Measurements from ENCODE around the gene TCF7L1.

DNA sequence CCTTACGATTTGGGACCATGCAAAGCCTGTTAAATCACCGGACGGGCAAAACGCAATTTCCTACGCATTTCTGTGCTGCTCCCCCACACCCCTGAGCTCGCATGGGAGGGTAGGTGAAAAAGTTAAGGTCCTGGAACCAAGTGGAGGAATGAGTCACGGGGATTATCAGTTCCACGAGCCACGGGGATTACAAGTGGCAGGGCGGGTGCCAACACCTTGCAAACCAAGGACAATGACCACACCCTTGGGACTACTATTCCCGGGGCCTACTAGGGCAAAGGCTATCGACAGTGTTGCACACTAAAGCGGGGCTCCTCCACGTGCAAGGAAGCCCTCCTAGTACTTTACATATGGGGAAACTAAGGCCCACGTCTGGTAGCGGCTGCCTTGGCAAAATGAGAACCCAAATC is 220.7 kb downstream of the TCF7L1 start:
- TF ChIP-seq POLR2AphosphoS5 (IDR thresholded peaks at IDR 0.05), result no peak
- TF ChIP-seq, protein P1, sequence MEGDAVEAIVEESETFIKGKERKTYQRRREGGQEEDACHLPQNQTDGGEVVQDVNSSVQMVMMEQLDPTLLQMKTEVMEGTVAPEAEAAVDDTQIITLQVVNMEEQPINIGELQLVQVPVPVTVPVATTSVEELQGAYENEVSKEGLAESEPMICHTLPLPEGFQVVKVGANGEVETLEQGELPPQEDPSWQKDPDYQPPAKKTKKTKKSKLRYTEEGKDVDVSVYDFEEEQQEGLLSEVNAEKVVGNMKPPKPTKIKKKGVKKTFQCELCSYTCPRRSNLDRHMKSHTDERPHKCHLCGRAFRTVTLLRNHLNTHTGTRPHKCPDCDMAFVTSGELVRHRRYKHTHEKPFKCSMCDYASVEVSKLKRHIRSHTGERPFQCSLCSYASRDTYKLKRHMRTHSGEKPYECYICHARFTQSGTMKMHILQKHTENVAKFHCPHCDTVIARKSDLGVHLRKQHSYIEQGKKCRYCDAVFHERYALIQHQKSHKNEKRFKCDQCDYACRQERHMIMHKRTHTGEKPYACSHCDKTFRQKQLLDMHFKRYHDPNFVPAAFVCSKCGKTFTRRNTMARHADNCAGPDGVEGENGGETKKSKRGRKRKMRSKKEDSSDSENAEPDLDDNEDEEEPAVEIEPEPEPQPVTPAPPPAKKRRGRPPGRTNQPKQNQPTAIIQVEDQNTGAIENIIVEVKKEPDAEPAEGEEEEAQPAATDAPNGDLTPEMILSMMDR (IDR thresholded peaks at IDR 0.05; ENCODE audit: poor library complexity, severe bottlenecking), result no peak
- TF ChIP-seq SMC3 (conservative IDR thresholded peaks at IDR 0.05; ENCODE audit: poor library complexity), result no peak
